H1 (cell line): ENCODE measurements around the gene NARS2. TPM values are rescaled to one million over a fixed set of nuclear protein-coding genes. Genes with fewer than 3 reads are reported as not detected.

ENCODE experiments used
- CTCF ChIA-PET: fragments of 300-600 bp; sonication (Branson Sonifier 250); formaldehyde crosslinking; loops from one replicate; lab custom pipeline; 2021; ENCODE audit not compliant: partially characterized antibody; lab: Charles Lee
- POLR2A ChIA-PET: fragments of 300-600 bp; sonication (Branson Sonifier 250); formaldehyde crosslinking; loops from one replicate; lab custom pipeline; 2021; ENCODE audit warnings: inconsistent platforms; ENCODE audit not compliant: partially characterized antibody; lab: Charles Lee
- DNase-seq, 2 experiments: peaks; one replicate each; pipeline versions ENCODE4 v3.0.0 to v3.0.0-alpha.2; 2010 to 2022; ENCODE audit warnings: low spot score in 2 of 2, low read depth in 1 of 2, mixed read lengths in 1 of 2
- FAIRE-seq: peaks from 2 replicates; lab custom pipeline; 2011; peaks lifted over from hg19 to GRCh38; lab: Jason Lieb, UNC
- H2AFZ ChIP-seq: 2 replicates; pipeline ENCODE4 v1.8.1; 2012; ENCODE audit warnings: low read length, inconsistent platforms
- H2AK5ac ChIP-seq: 2 replicates; pipeline ENCODE4 v1.6.1; 2013; ENCODE audit warnings: low read depth, low read length
- H2BK120ac ChIP-seq: replicated peaks from 2 replicates; pipeline ENCODE3; 2013; ENCODE audit warnings: low read depth, low read length, inconsistent platforms
- H2BK12ac ChIP-seq: 2 replicates; pipeline ENCODE4 v1.6.1; 2013; ENCODE audit warnings: low read depth, low read length
- H2BK15ac ChIP-seq: 2 replicates; pipeline ENCODE4 v1.6.1; 2013; ENCODE audit warnings: low read length
- H2BK20ac ChIP-seq: 2 replicates; pipeline ENCODE4 v1.6.1; 2013; ENCODE audit warnings: low read length
- H2BK5ac ChIP-seq: 2 replicates; pipeline ENCODE4 v1.6.1; 2013; ENCODE audit warnings: low read depth, low read length
- H3K14ac ChIP-seq: 2 replicates; pipeline ENCODE4 v1.6.1; 2013; ENCODE audit warnings: inconsistent platforms; ENCODE audit not compliant: insufficient read length
- H3K18ac ChIP-seq: 2 replicates; pipeline ENCODE4 v1.6.1; 2013; ENCODE audit warnings: low read length; ENCODE audit errors: extremely low read depth
- H3K23ac ChIP-seq: 2 replicates; pipeline ENCODE4 v1.6.1; 2013; ENCODE audit warnings: inconsistent platforms; ENCODE audit not compliant: insufficient read length
- H3K23me2 ChIP-seq: 2 replicates; pipeline ENCODE4 v1.6.1; 2013; ENCODE audit warnings: low read depth, low read length
- H3K27ac ChIP-seq: 2 replicates; pipeline ENCODE4 v1.6.1; 2011; ENCODE audit warnings: low read depth, low read length, inconsistent platforms
- H3K27me3 ChIP-seq, 4 experiments: replicated peaks in 1 of 4; 1 replicate in 1 of 4; 2 replicates in 3 of 4; pipeline versions ENCODE4 v1.6.1 to v1.8.1; 2011 to 2013; ENCODE audit warnings: low read length in 3 of 4, mild to moderate bottlenecking in 3 of 4, inconsistent platforms in 2 of 4, mixed read lengths in 2 of 4, moderate library complexity in 1 of 4; ENCODE audit not compliant: control insufficient read depth in 3 of 4, insufficient read depth in 3 of 4; ENCODE audit errors: extremely low read depth in 1 of 4
- H3K36me3 ChIP-seq, 4 experiments: 2 replicates each; pipeline versions ENCODE4 v1.6.1 to v1.8.1; 2011 to 2013; ENCODE audit warnings: mild to moderate bottlenecking in 4 of 4, low read length in 3 of 4, moderate library complexity in 2 of 4, control low read depth in 1 of 4, inconsistent platforms in 1 of 4; ENCODE audit not compliant: insufficient read depth in 4 of 4, control insufficient read depth in 2 of 4
- H3K4ac ChIP-seq: replicated peaks from 2 replicates; pipeline ENCODE3; 2013; ENCODE audit warnings: low read length, low read depth, mixed read lengths, inconsistent platforms; ENCODE audit not compliant: insufficient read length
- H3K4me1 ChIP-seq, 4 experiments: replicated peaks in 1 of 4; 1 replicate in 1 of 4; 2 replicates in 3 of 4; pipeline versions ENCODE4 v1.6.1 to v1.8.1; 2011 to 2013; ENCODE audit warnings: low read length in 3 of 4, inconsistent platforms in 2 of 4, mixed read lengths in 1 of 4; ENCODE audit not compliant: insufficient read depth in 4 of 4, control insufficient read depth in 3 of 4
- H3K4me2 ChIP-seq, 2 experiments: 2 replicates each; pipeline versions ENCODE4 v1.6.1 to v1.8.1; 2011 to 2013; ENCODE audit warnings: low read depth in 2 of 2, low read length in 2 of 2, control low read depth in 1 of 2, inconsistent platforms in 1 of 2, mild to moderate bottlenecking in 1 of 2; ENCODE audit not compliant: insufficient read depth in 1 of 2
- H3K4me3 ChIP-seq, 4 experiments: fragments of 200-600, 300-600 bp in 1 of 4; sonication (generic), shearing (Covaris generic), sonication (Bioruptor Twin) in 1 of 4; 2 replicates each; pipeline versions ENCODE4 v1.5.1 to v1.8.1; 2011 to 2016; ENCODE audit warnings: low read length in 4 of 4, low read depth in 3 of 4, control low read depth in 2 of 4, inconsistent platforms in 2 of 4, mild to moderate bottlenecking in 2 of 4, mixed read lengths in 1 of 4, moderate library complexity in 1 of 4; ENCODE audit not compliant: insufficient read depth in 2 of 4; ENCODE audit errors: extremely low read depth in 1 of 4
- H3K56ac ChIP-seq: replicated peaks from 2 replicates; pipeline ENCODE3; 2013; ENCODE audit warnings: low read depth, mild to moderate bottlenecking, mixed read lengths, low read length, inconsistent platforms; ENCODE audit not compliant: insufficient read length
- H3K79me1 ChIP-seq: 2 replicates; pipeline ENCODE4 v1.6.1; 2013; ENCODE audit warnings: low read depth, low read length, control low read depth
- H3K79me2 ChIP-seq, 2 experiments: 2 replicates each; pipeline versions ENCODE4 v1.6.1 to v1.8.1; 2012 to 2013; ENCODE audit warnings: low read length in 2 of 2, mild to moderate bottlenecking in 2 of 2, inconsistent platforms in 1 of 2; ENCODE audit not compliant: insufficient read depth in 2 of 2, control insufficient read depth in 1 of 2
- H3K9ac ChIP-seq, 4 experiments: replicated peaks in 1 of 4; 1 replicate in 1 of 4; 2 replicates in 3 of 4; pipeline versions ENCODE4 v1.6.1 to v1.8.1; 2011 to 2013; ENCODE audit warnings: low read depth in 3 of 4, low read length in 3 of 4, control low read depth in 2 of 4, mild to moderate bottlenecking in 2 of 4, moderate library complexity in 2 of 4, inconsistent platforms in 1 of 4; ENCODE audit errors: extremely low read depth in 1 of 4
- H3K9me3 ChIP-seq, 2 experiments: 2 replicates each; pipeline versions ENCODE4 v1.6.1 to v1.8.1; 2012 to 2013; ENCODE audit warnings: mild to moderate bottlenecking in 2 of 2, moderate library complexity in 2 of 2, control low read depth in 1 of 2, inconsistent platforms in 1 of 2, low read depth in 1 of 2, low read length in 1 of 2, mixed read lengths in 1 of 2; ENCODE audit not compliant: insufficient read depth in 2 of 2
- H4K20me1 ChIP-seq, 2 experiments: replicated peaks in 1 of 2; 2 replicates each; pipeline versions ENCODE3 to v1.8.1; 2011 to 2013; ENCODE audit warnings: inconsistent platforms in 2 of 2, low read length in 2 of 2, mild to moderate bottlenecking in 1 of 2; ENCODE audit not compliant: insufficient read depth in 2 of 2, control insufficient read depth in 1 of 2
- H4K5ac ChIP-seq: 2 replicates; pipeline ENCODE4 v1.6.1; 2013; ENCODE audit warnings: low read length, low read depth, mixed read lengths, inconsistent platforms; ENCODE audit not compliant: insufficient read length
- H4K8ac ChIP-seq: 2 replicates; pipeline ENCODE4 v1.8.0; 2013; ENCODE audit warnings: mild to moderate bottlenecking, moderate library complexity, low read length, inconsistent platforms; ENCODE audit not compliant: insufficient read depth; ENCODE audit errors: extremely low read depth
- H4K91ac ChIP-seq: replicated peaks from 2 replicates; pipeline ENCODE3; 2013; ENCODE audit warnings: low read length, mixed read lengths, inconsistent platforms; ENCODE audit not compliant: insufficient read length
- CTBP2 ChIP-seq: IDR thresholded peaks from 2 replicates; pipeline ENCODE4 v1.7.0; 2011; ENCODE audit warnings: borderline replicate concordance, mild to moderate bottlenecking, moderate library complexity, mixed read lengths, low read length; ENCODE audit not compliant: insufficient read depth, insufficient read length
- GABPA ChIP-seq: IDR thresholded peaks from 2 replicates; pipeline ENCODE4 v1.6.1; 2011; ENCODE audit warnings: mild to moderate bottlenecking, low read length, moderate library complexity, borderline replicate concordance; ENCODE audit not compliant: insufficient read depth
- GTF2F1 ChIP-seq: IDR thresholded peaks from 2 replicates; pipeline ENCODE4 v1.6.1; 2012; ENCODE audit warnings: low read depth, low read length, improper control_type of control experiment, borderline replicate concordance
- HDAC2 ChIP-seq, 2 experiments: fragments of 300-600 bp in 1 of 2; sonication (generic) in 1 of 2; IDR thresholded peaks; 2 replicates each; pipeline ENCODE4 v1.6.1; 2011 to 2012; ENCODE audit warnings: low read depth in 2 of 2, low read length in 2 of 2, mild to moderate bottlenecking in 2 of 2, moderate library complexity in 2 of 2, borderline replicate concordance in 1 of 2, inconsistent platforms in 1 of 2
- KDM1A ChIP-seq: fragments of 200-600, 300-600 bp; sonication (generic); IDR thresholded peaks from 2 replicates; pipeline ENCODE4 v1.7.1; 2016; ENCODE audit warnings: mild to moderate bottlenecking, low read length, borderline replicate concordance
- POLR2A ChIP-seq, 2 experiments: IDR thresholded peaks; 1 replicate in 1 of 2; 2 replicates in 1 of 2; pipeline ENCODE4 v1.6.1; 2011; ENCODE audit warnings: low read depth in 2 of 2, low read length in 2 of 2, mild to moderate bottlenecking in 2 of 2; ENCODE audit errors: control extremely low read depth in 1 of 2
- RNF2 ChIP-seq: fragments of 200-900, 300-1000 bp; sonication (generic); IDR thresholded peaks from 2 replicates; pipeline ENCODE4 v1.7.1; 2016; ENCODE audit warnings: borderline replicate concordance, low read depth, mild to moderate bottlenecking, antibody characterized with exemption, low read length; ENCODE audit not compliant: poor library complexity, severe bottlenecking; ENCODE audit errors: missing control alignments
- SIRT6 ChIP-seq: IDR thresholded peaks from one replicate; pipeline ENCODE4 v1.7.1; 2012; ENCODE audit warnings: low read length, inconsistent platforms
- SP1 ChIP-seq: IDR thresholded peaks from 2 replicates; pipeline ENCODE4 v1.6.1; 2011; ENCODE audit warnings: low read depth, low read length
- TAF7 ChIP-seq: optimal IDR thresholded peaks from 2 replicates; pipeline ENCODE3; 2011; ENCODE audit warnings: low read depth, mild to moderate bottlenecking, inconsistent platforms, low read length, moderate library complexity, borderline replicate concordance
- USF2 ChIP-seq: IDR thresholded peaks from 2 replicates; pipeline ENCODE4 v1.6.1; 2011; ENCODE audit warnings: low read length, improper control_type of control experiment
- WGBS, 2 experiments: shearing (Covaris generic) in 1 of 2; methylation state at CpG; one replicate each; pipeline versions ENCODE4 v1.1.6 to v1.1.7; 2013 to 2015; ENCODE audit warnings: low lambda C conversion rate in 2 of 2, mixed read lengths in 2 of 2, inconsistent platforms in 1 of 2, low coverage in 1 of 2, missing lambda C conversion rate in 1 of 2; ENCODE audit not compliant: insufficient replicate concordance in 2 of 2, insufficient coverage in 1 of 2, insufficient read length in 1 of 2; ENCODE audit errors: extremely low coverage in 1 of 2, missing lambda C conversion rate in 1 of 2; 5-methylcytosine and 5-hydroxymethylcytosine counted together
- polyA plus RNA-seq, 7 experiments: library from polyadenylated mRNA; depleted of rRNA in 3 of 7; stranded (reverse) in 5 of 7; unstranded in 2 of 7; fragments of >200 nt in 5 of 7; fragments of 200-250 nt in 2 of 7; gene quantifications; 1 replicate in 5 of 7; 2 replicates in 1 of 7; 4 replicates in 1 of 7; pipeline versions ENCODE4 v1.2.1 to v1.2.3, GENCODE V29; 2011 to 2013; ENCODE audit warnings: missing spikeins in 2 of 7, mixed read lengths in 2 of 7
- total RNA-seq: library from RNA; stranded (reverse); fragmentation: NEBNext Ultra II Directional; extraction: Animal tissue kit (Norgen Biotek cat#: 25700); gene quantifications from 2 replicates; pipeline ENCODE4 v1.2.1, GENCODE V29; 2021

Gene NARS2
- total and polyA plus RNA-seq, 2 of the 8 experiments (the other 6 are each of a cell fraction or from before 2014, with no cell fraction given), result 26.2 to 51.6 TPM

GRCh38 chr11:78560826-78561484 lies 13.7 kb downstream of the NARS2 start:
- Histone ChIP-seq H2BK120ac (no peak overlapping the region), H3K23ac (no peak overlapping the region), H2BK15ac (no peak overlapping the region), H2BK20ac (no peak overlapping the region), H3K4me1 (peaks cover 0 to 9% (median 5%) of the 10 kb centered on the region in 4 experiments; a peak in 4 of 7 replicates), H2BK12ac (no peak overlapping the region), H3K18ac (no peak overlapping the region), H3K27me3 (no peaks in the 10 kb centered on the region), H2BK5ac (no peak overlapping the region), H3K79me1 (peaks cover 6% of the 10 kb centered on the region), H3K27ac (no peak overlapping the region), H3K9me3 (no peaks in the 10 kb centered on the region), H3K4me3 (no peak overlapping the region), H3K4ac (no peak overlapping the region), H3K9ac (no peak overlapping the region), H2AK5ac (no peak overlapping the region), H3K79me2 (peaks cover 0 to 52% of the 10 kb centered on the region in 2 experiments; a peak in 2 of 4 replicates), H3K36me3 (peaks cover 0 to 41% (median 8%) of the 10 kb centered on the region in 4 experiments; a peak in 6 of 8 replicates), H4K20me1 (peaks cover 3 to 4% of the 10 kb centered on the region in 2 experiments), H3K23me2 (peaks cover 5% of the 10 kb centered on the region; the same call in 1 of the 2 replicates), H2AFZ (no peak overlapping the region), H4K91ac (no peak overlapping the region), H3K56ac (no peak overlapping the region), H4K8ac (no peak overlapping the region), H3K14ac (no peak overlapping the region), H4K5ac (no peak overlapping the region), H3K4me2 (no peak overlapping the region)
- 77 to 100% methylated on average over 1 to 8 of the region's 8 CpGs for WGBS, 2 experiments
- POLR2A ChIA-PET, result no interaction called here
- CTCF ChIA-PET, result no interaction called here
- no peak for FAIRE-seq
- DNase-seq, result no peak
- no peak for TF ChIP-seq GTF2F1
- TF ChIP-seq POLR2A (IDR thresholded peaks at IDR 0.05; ENCODE audit: control extremely low read depth in 1 of 2, low read depth in 2 of 2, low read length in 2 of 2), result no peak
- no peak for TF ChIP-seq RNF2
- TF ChIP-seq CTBP2, result no peak
- no peak for TF ChIP-seq KDM1A
- no peak for TF ChIP-seq USF2
- no peak for TF ChIP-seq TAF7
- no peak for TF ChIP-seq SP1
- no peak for TF ChIP-seq HDAC2 (IDR thresholded peaks at IDR 0.05; ENCODE audit: borderline replicate concordance in 1 of 2, low read depth in 2 of 2, low read length in 2 of 2)
- TF ChIP-seq GABPA, result no peak
- no peak for TF ChIP-seq SIRT6
